Tibial nerve (tissue), 4 donors: ENCODE measurements around the gene TMEM132D.

ENCODE experiments used
- CTCF ChIP-seq, 5 experiments: fragments of 200-600 bp in 3 of 5; fragments of 450-650 bp in 2 of 5; sonication (generic) in 3 of 5; IDR thresholded peaks; one replicate each; pipeline ENCODE4 v1.5.1; 2016 to 2019; ENCODE audit warnings: antibody characterized with exemption in 5 of 5, mild to moderate bottlenecking in 3 of 5, moderate library complexity in 2 of 5
- EP300 ChIP-seq, 2 donors: sonication (generic); formaldehyde crosslinking; IDR thresholded peaks; one replicate each; pipeline ENCODE4 v1.6.1; 2017; ENCODE audit warnings: antibody characterized with exemption in 2 of 2, mild to moderate bottlenecking in 1 of 2
- POLR2A ChIP-seq, 2 donors: fragments of 450-650 bp; IDR thresholded peaks; one replicate each; pipeline ENCODE4 v1.6.1; 2017; ENCODE audit warnings: antibody characterized with exemption in 2 of 2, mild to moderate bottlenecking in 2 of 2, moderate library complexity in 2 of 2

- TF ChIP-seq CTCF (IDR thresholded peaks at IDR 0.05) = no peak
- no peak for TF ChIP-seq EP300 (IDR thresholded peaks at IDR 0.05)
- no peak for TF ChIP-seq POLR2A (IDR thresholded peaks at IDR 0.05)
These were observed 700.4 kb downstream of the TMEM132D start for GRCh38 chr12:129203456-129203855.
